MG63 (cell line): ENCODE measurements around the gene FAM107A. TPM values are rescaled to one million over a fixed set of nuclear protein-coding genes. Genes with fewer than 3 reads are reported as not detected.
A peak's percentile ranks its signal among the peaks of the same experiment; 100 is the strongest.
"Not testable (repeated sequence)": the region's sequence is repeated elsewhere in the genome, so short reads cannot be mapped to it uniquely, and the experiment has no call there.

Experiments used
- DNase-seq: peaks from one replicate; pipeline ENCODE4 v3.0.0-alpha.2; 2020
- H3K27me3 ChIP-seq: fragments of 250-450 bp; sonication (Bioruptor Pico); 2 replicates; pipeline ENCODE4 v1.5.1; 2020; ENCODE audit warnings: mild to moderate bottlenecking, moderate library complexity
- H3K36me3 ChIP-seq: fragments of 250-450 bp; sonication (Bioruptor Pico); 2 replicates; pipeline ENCODE4 v1.5.1; 2020; ENCODE audit warnings: mild to moderate bottlenecking, moderate library complexity
- H3K4me3 ChIP-seq: fragments of 250-450 bp; sonication (Bioruptor Pico); 2 replicates; pipeline ENCODE4 v1.5.1; 2020; ENCODE audit warnings: mild to moderate bottlenecking, moderate library complexity
- H3K9me3 ChIP-seq: fragments of 250-450 bp; sonication (Bioruptor Pico); 2 replicates; pipeline ENCODE4 v1.5.1; 2020; ENCODE audit warnings: mild to moderate bottlenecking, moderate library complexity
- total RNA-seq: library from RNA; depleted of rRNA; stranded (reverse); fragments of >200 nt; shearing (Covaris generic); gene quantifications from 2 replicates; pipeline ENCODE4 v1.2.3, GENCODE V29; 2014; ENCODE audit warnings: low replicate concordance

The FAM107A gene
- total RNA-seq, 1 experiment from 2014 or later, result 47.1 TPM

GRCh38 chr3:58534592-58535494 is 42.3 kb downstream of the FAM107A start:
- Histone ChIP-seq H3K36me3 (peaks cover 5% of the 10 kb centered on the region; the same call in 1 of the 2 replicates), H3K27me3 (no peaks in the 10 kb centered on the region), H3K9me3 (no peaks in the 10 kb centered on the region), H3K4me3 (no peak overlapping the region)
- no peak for DNase-seq

DNA sequence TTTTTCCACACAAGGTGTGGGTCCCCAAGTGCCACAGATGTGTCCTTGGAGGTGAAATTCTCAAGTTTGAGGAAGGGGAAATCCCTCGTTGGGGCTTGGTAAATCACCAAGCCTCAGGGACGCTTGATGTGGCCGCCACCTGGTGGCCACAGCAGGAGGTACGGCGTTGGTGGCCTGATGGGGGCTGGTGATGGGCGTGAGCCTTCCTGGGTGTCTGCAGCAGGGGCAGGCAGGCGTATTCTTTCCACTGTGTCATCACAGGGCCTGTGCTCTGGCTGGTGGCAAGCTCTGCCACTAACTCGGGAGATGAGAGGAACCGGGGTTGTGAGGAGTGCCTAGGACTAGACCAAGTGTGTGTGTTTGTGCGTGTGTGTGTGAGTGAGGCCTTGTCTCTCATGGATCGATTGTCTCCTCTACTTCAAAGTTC is 44.4 kb downstream of the FAM107A start:
- Histone ChIP-seq H3K36me3 (peaks cover 5% of the 10 kb centered on the region; the same call in 1 of the 2 replicates), H3K4me3 (no peak overlapping the region), H3K27me3 (no peaks in the 10 kb centered on the region), H3K9me3 (no peaks in the 10 kb centered on the region)
- peak; percentile 33 for DNase-seq

- H3K9me3 ChIP-seq, result no peaks in the 10 kb centered on the region
- DNase-seq, result no peak
- no peak overlapping the region for H3K4me3 ChIP-seq
- peaks cover 5% of the 10 kb centered on the region; the same call in 1 of the 2 replicates for H3K36me3 ChIP-seq
- H3K27me3 ChIP-seq, result no peaks in the 10 kb centered on the region
Measured at GRCh38 chr3:58531956-58532355, 45.2 kb downstream of the FAM107A start.

- Histone ChIP-seq H3K27me3 (no peaks in the 10 kb centered on the region), H3K4me3 (no peak overlapping the region), H3K9me3 (no peaks in the 10 kb centered on the region), H3K36me3 (peaks cover 5% of the 10 kb centered on the region; the same call in 1 of the 2 replicates)
- DNase-seq, result no peak
Measured at GRCh38 chr3:58531555-58531954, 45.6 kb downstream of the FAM107A start.

DNA sequence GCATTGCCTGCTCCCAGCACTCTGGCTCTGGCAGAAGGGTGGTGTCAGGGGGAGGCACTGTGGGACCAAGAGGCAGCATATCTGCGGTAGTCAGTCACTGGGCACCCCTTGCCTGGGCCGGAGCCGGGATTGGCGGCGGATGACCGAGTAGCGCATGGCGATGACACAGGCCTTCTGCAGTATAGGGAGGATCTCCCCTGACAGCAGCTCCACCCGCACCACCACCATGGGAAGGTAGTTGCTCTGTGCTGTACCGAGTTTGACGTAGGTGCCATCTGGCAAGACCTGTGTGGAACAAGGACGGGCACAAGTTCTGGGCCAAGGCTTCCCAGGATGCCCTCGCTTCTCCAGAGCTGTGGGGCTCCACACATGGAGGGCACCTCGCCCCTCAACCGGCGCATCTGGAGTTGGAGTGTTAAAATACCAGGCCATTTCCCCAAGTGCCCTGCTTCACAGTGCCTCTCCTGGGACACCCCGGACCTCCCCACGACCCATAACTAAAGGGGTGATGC is 46.8 kb downstream of the FAM107A start:
- H3K4me3 ChIP-seq, result no peak overlapping the region
- H3K36me3 ChIP-seq, result peaks cover 5% of the 10 kb centered on the region; the same call in 1 of the 2 replicates
- H3K9me3 ChIP-seq, result no peaks in the 10 kb centered on the region
- no peaks in the 10 kb centered on the region for H3K27me3 ChIP-seq
- DNase-seq, result no peak

DNA sequence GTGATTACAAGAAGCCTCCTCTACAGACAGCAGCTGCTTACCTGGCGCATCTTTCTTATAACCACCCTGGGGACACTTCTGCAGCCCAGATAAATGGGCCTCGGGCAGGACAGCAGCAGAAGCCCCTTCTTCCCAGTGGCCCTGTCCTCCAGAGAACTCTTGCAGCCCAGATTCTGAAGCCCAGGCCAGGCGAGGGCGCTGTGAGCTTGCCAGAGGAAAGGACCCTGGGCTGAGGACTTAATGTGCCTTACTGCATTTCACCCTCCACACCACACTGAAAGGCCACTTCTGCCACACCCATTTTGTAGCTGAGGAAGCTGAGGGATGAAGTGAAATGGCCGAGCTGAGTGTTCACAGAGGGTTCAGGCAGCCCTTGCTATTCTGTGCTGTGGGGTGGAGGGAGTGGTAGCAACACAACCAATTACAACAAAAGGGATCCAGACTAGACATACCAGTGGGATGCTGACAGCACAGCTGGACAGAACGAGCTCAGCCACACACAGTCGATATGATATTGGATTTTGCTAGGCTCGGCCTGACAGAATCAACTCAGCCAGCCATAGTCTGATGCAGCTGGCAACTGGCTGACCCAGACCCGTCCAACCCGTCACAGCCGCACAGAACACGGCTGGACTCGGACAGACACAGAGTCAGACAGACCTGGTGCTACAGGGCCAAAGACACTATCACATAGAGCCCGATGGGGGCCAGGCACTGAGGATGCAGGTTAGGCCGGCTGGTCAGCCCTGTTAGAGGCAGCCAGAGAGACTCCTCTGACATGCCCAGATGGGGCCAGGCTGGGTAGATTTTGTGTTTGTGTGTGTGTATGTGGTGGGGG is 47.5 kb downstream of the FAM107A start:
- no peaks in the 10 kb centered on the region for H3K27me3 ChIP-seq
- peaks cover 5% of the 10 kb centered on the region; the same call in 1 of the 2 replicates for H3K36me3 ChIP-seq
- DNase-seq, result no peak
- no peak overlapping the region for H3K4me3 ChIP-seq
- H3K9me3 ChIP-seq, result no peaks in the 10 kb centered on the region

DNA sequence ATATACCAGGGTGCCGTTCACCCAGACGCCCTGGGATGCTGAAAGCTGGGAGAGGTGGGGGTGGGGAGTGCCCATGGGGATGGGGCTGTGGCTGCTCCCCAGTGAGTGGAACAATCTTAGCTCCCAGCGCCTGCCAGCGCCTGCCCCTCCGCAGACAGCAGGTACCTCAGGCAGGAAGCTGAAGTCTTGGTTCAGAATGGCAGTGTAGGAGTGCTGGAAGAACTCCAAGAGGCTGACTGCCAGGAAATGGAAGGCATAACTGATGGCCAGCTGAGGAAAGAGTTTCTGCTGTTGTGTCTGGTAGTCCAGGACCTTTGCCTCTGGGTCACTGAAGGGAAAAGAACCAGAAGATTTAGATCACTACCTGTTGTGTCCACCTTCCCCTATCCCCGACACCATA is 48.6 kb downstream of the FAM107A start:
- no peaks in the 10 kb centered on the region for H3K9me3 ChIP-seq
- H3K27me3 ChIP-seq, result no peaks in the 10 kb centered on the region
- H3K4me3 ChIP-seq, result no peak overlapping the region
- peaks cover 8% of the 10 kb centered on the region for H3K36me3 ChIP-seq
- no peak for DNase-seq

GRCh38 chr3:58527440-58527839 is 49.8 kb downstream of the FAM107A start:
- not testable (repeated sequence) for H3K36me3 ChIP-seq, H3K9me3 ChIP-seq, DNase-seq, H3K4me3 ChIP-seq, H3K27me3 ChIP-seq

GRCh38 chr3:58526515-58526957 is 50.7 kb downstream of the FAM107A start:
- Histone ChIP-seq H3K36me3 (peaks cover 3% of the 10 kb centered on the region), H3K9me3 (no peaks in the 10 kb centered on the region), H3K27me3 (no peaks in the 10 kb centered on the region), H3K4me3 (no peak overlapping the region)
- DNase-seq, result peak; percentile 68

GRCh38 chr3:58524326-58524888 is 52.8 kb downstream of the FAM107A start:
- Histone ChIP-seq H3K27me3 (no peaks in the 10 kb centered on the region), H3K4me3 (no peak overlapping the region), H3K36me3 (peaks cover 3% of the 10 kb centered on the region), H3K9me3 (no peaks in the 10 kb centered on the region)
- DNase-seq, result no peak

- Histone ChIP-seq H3K4me3 (no peak overlapping the region), H3K27me3 (no peaks in the 10 kb centered on the region), H3K9me3 (no peaks in the 10 kb centered on the region), H3K36me3 (peaks cover 3% of the 10 kb centered on the region)
- DNase-seq, result no peak
Measured at GRCh38 chr3:58522759-58523425, 54.3 kb downstream of the FAM107A start.

DNA sequence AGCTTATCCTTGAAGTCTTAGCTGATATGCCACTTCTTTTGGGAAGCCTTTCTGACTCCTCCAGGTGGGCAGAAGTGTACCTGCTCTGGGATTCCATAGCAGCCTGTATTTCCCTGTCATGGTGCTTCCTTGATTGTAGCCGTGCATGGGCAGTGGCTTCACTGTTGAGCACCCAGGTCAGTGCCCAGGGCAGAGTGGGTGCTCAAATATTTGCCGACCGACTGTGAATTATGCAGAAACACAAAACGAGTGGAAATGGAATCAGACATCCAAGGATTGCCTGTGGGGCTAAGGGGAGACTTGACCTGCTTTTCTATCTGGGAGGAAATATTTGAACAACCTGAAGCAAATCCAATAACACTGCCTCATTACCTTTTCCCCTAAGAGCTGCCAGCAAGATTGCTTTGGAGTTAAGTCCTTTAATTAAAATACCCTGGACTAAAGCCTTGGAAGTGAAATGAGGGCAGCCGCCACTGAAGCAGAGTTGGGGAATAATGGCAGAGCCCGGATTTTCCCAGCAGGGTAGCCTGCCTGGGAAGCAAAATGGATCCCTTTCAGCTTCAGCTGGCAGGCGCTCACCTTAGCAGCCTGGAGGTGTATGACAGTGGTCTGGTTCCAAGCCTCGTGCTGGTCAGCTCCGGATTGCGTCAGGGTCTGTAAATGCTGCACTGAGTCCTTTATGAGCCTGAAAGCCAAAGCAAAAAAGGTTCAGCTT is 55.1 kb downstream of the FAM107A start:
- no peak overlapping the region for H3K4me3 ChIP-seq
- no peaks in the 10 kb centered on the region for H3K9me3 ChIP-seq
- no peaks in the 10 kb centered on the region for H3K27me3 ChIP-seq
- H3K36me3 ChIP-seq, result peaks cover 3% of the 10 kb centered on the region
- no peak for DNase-seq

DNA sequence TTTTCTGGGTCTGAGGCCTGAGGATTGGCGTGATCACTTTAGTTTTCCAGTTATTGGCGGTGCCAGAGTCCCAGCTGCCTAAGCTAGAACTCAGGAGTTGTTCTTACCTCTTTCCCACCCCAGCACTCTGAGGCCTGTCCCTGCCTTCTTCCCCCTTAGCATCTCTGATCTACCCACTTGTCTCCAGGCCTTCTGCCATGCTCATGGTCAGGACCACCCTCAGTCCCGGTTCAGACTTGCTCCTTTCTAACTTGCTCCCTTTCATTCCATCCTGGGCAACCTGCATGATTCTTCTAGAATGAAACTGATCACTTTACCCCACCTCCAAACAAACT is 55.9 kb downstream of the FAM107A start:
- no peak for DNase-seq
- no peaks in the 10 kb centered on the region for H3K27me3 ChIP-seq
- peaks cover 3% of the 10 kb centered on the region for H3K36me3 ChIP-seq
- H3K4me3 ChIP-seq, result no peak overlapping the region
- H3K9me3 ChIP-seq, result no peaks in the 10 kb centered on the region

DNA sequence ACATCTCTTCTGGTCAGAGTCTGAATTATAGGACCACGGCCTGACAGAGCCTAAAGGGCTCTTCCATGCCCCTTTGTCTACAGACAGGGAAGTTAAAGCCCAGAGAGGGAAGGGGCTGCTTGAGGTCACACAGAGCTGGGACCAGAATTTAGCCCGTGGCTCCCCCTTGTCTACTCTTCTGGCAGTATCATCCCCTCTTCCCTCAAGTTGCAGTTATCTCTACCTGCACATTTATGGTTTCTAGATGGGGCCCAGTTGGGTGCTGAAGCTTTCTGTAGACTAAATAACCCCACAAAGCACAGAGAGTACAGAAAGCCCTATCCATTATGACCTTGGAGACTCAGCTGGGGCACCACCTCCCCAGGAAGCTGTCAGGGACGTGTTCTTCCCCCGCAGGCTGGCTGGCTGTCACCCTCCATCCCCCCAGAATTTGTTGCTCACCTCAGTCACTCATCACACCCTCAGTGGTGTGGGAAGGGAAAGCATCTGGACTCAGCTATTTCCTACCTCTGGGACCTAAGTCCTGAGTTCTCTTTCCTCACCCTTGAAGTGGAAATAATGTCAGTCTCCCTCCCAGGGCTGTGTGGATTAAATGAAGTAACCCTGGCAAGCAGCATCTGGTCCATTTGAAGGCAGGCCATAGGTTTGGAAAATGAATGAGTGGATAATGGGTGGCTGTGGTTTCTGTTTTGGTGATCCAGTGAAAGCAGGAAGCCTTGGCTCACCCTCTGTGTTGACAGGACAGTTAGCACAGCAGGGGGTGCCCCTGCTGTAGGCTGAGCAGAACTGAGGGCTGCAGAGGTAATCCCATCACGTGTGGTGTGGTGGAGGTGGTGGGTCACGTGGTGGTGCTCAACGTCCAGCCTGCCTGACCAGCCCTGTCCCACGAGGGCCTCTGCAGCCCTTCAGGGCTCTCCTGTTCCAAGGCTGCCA is 56.5 kb downstream of the FAM107A start:
- peak; percentile 32 for DNase-seq
- Histone ChIP-seq H3K36me3 (peaks cover 3% of the 10 kb centered on the region), H3K9me3 (no peaks in the 10 kb centered on the region), H3K27me3 (no peaks in the 10 kb centered on the region), H3K4me3 (no peak overlapping the region)
